SK-N-DZ (cell line): Measurements from ENCODE around the gene BMP5.

Experiments used
- DNase-seq: peaks from one replicate; pipeline ENCODE4 v3.0.0-alpha.2; 2015; ENCODE audit warnings: low spot score

The BMP5 gene

GRCh38 chr6:55714831-55715230 lies 160.6 kb downstream of the BMP5 start:
- no peak for DNase-seq

DNA sequence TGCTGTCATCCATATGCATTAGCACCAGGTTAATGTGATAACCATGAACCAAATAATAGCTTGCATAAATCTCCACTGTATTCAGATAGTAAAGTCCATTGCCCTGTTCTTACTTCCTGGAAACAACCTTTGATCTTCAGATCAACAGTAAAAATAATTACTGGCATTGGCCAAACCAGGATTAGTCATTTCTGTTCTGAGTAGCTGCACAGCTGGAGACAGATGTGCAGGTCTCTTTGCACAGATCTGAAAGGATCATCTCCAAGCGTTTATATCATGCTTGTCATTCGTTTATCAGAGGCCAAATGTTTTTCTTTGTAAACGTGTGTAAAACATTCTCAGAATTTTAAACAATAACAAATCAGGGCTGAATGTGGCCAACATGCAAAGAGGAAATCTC lies 162.0 kb downstream of the BMP5 start:
- DNase-seq = no peak

DNA sequence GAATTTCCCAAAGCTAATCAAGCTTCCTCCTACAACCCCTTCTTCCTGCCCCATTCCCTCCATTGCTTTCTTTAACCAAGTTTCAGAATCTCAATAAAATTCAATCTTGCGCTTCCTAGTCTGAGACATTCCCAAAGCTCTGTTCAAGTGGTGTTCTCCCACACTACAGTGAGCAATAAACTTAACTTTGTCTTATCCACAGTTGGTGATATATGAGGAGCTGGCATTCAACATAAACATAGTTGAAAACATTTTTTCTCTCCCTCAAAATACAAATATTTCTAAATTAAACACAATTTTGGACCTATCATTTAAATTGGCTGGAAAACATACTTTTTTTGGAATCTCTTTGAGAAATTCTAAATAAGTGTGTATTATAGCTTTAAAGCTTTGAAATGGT lies 166.7 kb downstream of the BMP5 start:
- no peak for DNase-seq

GRCh38 chr6:55705451-55706440 lies 169.6 kb downstream of the BMP5 start:
- no peak for DNase-seq

DNA sequence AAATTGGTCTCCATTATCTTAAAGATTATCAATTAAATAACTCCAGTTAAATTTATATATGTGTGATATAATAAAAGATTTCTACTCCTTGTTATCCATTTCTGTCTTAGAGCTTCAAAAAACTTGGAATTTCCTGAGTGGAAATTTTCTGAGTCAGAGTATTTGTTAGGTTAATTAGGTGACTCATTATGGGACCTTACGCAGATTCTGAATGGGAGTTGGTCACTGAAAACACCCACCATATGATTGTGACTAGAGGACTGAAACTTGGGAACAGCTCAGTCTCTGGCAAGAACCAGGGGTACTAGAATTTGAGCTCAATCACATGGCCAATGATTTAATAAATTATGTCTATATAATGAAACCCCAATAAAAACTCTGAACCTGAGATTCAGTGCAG lies 171.0 kb downstream of the BMP5 start:
- DNase-seq = no peak
